ENCODE results near the gene ERMAP. TPM values are rescaled to one million over a fixed set of nuclear protein-coding genes. Genes with fewer than 3 reads are reported as not detected.

The ERMAP gene
- total and polyA plus RNA-seq, 12 donors = 8.1 to 24.7 (median 15.3) TPM

DNA sequence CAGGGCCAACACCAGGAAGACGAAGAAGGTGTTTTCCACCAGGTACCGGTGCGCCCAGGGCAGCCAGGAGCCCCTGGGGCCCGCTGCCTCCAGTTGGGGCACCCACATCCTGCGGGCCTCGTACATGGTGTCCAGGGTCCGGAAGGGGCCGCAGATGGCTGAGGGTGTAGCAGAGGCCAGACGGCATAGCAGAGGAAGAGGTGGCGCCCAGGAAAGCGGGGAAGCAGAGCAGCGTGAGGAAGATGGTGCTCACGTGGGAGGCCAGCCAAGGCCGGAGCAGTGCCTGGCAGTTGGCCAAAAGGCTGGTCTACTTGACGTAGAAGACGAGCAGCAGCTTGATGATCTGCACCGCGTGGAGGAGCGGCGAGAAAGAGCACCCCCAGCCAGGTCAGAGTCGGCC is 69.9 kb downstream of the ERMAP start:
- peak in 2 of 7 donors; percentile 25 to 32 for DNase-seq
- H3K27ac ChIP-seq = no peak overlapping the region
- H3K4me3 ChIP-seq = no peak overlapping the region
- H3K4me1 ChIP-seq (replicated peaks in 1 of 2) = no peaks in the 10 kb centered on the region
- intact Hi-C loops (cut with DNase I) = no loop called here
- no peaks in the 10 kb centered on the region for H3K9me3 ChIP-seq (replicated peaks in 1 of 3)
- H3K27me3 ChIP-seq = no peaks in the 10 kb centered on the region
- H3K36me3 ChIP-seq (replicated peaks in 1 of 2) = no peaks in the 10 kb centered on the region
- no peak for TF ChIP-seq POLR2A (IDR thresholded peaks at IDR 0.05)
- TF ChIP-seq, protein P1, sequence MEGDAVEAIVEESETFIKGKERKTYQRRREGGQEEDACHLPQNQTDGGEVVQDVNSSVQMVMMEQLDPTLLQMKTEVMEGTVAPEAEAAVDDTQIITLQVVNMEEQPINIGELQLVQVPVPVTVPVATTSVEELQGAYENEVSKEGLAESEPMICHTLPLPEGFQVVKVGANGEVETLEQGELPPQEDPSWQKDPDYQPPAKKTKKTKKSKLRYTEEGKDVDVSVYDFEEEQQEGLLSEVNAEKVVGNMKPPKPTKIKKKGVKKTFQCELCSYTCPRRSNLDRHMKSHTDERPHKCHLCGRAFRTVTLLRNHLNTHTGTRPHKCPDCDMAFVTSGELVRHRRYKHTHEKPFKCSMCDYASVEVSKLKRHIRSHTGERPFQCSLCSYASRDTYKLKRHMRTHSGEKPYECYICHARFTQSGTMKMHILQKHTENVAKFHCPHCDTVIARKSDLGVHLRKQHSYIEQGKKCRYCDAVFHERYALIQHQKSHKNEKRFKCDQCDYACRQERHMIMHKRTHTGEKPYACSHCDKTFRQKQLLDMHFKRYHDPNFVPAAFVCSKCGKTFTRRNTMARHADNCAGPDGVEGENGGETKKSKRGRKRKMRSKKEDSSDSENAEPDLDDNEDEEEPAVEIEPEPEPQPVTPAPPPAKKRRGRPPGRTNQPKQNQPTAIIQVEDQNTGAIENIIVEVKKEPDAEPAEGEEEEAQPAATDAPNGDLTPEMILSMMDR (IDR thresholded peaks at IDR 0.05) = no peak
- 63 to 81% (median 69%) methylated on average over 14 to 21 of the region's 21 CpGs for WGBS, 4 donors

DNA sequence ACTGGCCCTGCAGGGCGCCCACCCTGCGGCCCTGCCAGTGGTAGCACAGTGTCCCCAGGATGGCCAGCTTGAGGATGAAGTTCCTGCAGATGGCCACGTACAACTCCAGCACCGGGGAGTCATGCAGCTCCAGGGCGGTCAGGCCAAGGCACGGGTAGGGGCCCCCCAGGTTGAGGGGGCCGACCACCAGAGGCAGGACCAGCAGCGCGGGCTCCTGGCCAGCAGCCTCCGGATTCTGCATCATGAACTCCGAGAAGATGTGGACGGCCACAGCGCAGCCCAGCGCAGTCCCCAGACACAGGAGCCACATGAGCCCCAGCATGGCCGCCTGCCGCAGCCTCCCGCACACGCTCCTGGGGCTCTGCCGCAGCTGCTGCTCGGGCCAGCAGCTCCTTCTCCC is 70.4 kb downstream of the ERMAP start:
- intact Hi-C loops (cut with DNase I) = no loop called here
- Histone ChIP-seq H3K27me3 (no peaks in the 10 kb centered on the region), H3K36me3 (replicated peaks in 1 of 2) (no peaks in the 10 kb centered on the region), H3K4me3 (no peak overlapping the region), H3K9me3 (replicated peaks in 1 of 3) (no peaks in the 10 kb centered on the region), H3K27ac (no peak overlapping the region), H3K4me1 (replicated peaks in 1 of 2) (no peaks in the 10 kb centered on the region)
- TF ChIP-seq, protein P1 (IDR thresholded peaks at IDR 0.05) = no peak
- TF ChIP-seq POLR2A (IDR thresholded peaks at IDR 0.05) = no peak
- DNase-seq = no peak
- 90 to 100% (median 94%) methylated on average over 2 to 20 of the region's 20 CpGs for WGBS, 4 donors

DNA sequence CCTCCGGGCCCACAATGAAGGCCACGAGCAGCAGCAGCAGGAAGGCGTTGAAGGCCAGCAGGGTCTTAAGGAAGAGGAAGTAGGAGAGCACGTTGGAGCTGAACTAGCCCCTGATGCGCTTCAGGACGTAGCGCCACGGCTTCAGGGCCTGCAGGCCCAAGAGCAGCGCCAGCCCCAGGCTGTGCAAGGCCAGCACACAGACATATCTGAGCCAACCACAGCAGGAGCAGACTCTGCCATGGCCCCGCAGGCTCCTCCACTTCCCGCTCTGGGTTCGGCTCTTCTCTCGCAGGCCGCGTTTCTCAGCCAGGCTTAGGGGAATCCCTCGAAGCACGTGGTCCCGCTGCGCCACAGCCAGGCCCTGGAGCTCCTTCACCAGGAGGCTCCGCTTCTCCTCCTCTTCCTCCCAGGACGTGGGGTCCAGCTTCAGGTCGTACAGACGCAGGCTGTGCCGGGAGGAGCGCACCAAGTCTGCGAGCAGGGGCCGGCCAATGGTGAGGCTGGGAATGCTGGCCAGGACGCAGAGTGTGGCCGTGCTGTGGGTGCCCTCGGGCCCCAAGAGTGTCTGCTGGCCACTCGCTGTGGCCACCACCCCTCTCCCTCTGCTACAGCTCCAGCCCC is 71.2 kb downstream of the ERMAP start:
- intact Hi-C loops (cut with DNase I) = no loop called here
- Histone ChIP-seq H3K9me3 (replicated peaks in 1 of 3) (no peaks in the 10 kb centered on the region), H3K4me1 (replicated peaks in 1 of 2) (no peaks in the 10 kb centered on the region), H3K4me3 (no peak overlapping the region), H3K27me3 (no peaks in the 10 kb centered on the region), H3K27ac (no peak overlapping the region), H3K36me3 (replicated peaks in 1 of 2) (no peaks in the 10 kb centered on the region)
- DNase-seq = no peak
- TF ChIP-seq POLR2A (IDR thresholded peaks at IDR 0.05) = no peak
- TF ChIP-seq, protein P1 (IDR thresholded peaks at IDR 0.05) = no peak
- WGBS, 4 donors = 82 to 91% (median 87%) methylated on average over 10 to 31 of the region's 31 CpGs

DNA sequence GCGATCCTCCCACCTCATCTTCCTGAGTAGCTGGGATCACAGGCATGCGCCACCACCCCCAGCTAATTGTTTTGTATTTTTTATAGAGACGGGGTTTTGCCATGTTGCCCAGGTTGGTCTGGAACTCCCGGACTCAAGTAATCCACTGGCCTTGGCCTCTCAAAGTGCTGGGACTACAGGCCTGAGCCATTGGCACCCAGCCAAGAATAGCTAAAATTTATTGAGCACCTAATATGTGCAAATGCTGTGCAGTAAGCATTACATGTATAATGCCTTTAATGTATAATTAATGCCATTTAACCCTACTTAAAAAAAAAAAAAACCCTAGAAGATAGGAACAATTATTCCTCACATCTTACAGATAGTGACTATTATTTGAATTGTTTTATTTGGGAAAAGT is 72.3 kb downstream of the ERMAP start:
- no peak overlapping the region for H3K4me3 ChIP-seq
- no peaks in the 10 kb centered on the region for H3K4me1 ChIP-seq (replicated peaks in 1 of 2)
- H3K27ac ChIP-seq = no peak overlapping the region
- no peaks in the 10 kb centered on the region for H3K36me3 ChIP-seq (replicated peaks in 1 of 2)
- H3K27me3 ChIP-seq = no peaks in the 10 kb centered on the region
- no peak for DNase-seq
- no peak for TF ChIP-seq POLR2A (IDR thresholded peaks at IDR 0.05)
- TF ChIP-seq, protein P1 (IDR thresholded peaks at IDR 0.05) = no peak
- WGBS, 4 donors = 82 to 94% (median 92%) methylated on average over 4 of the region's 4 CpGs
- H3K9me3 ChIP-seq (replicated peaks in 1 of 3) = no peaks in the 10 kb centered on the region
- intact Hi-C loops (cut with DNase I) = no loop called here

Measured in adrenal gland (tissue), 12 donors.